NCI-H187 (cell line): ENCODE results near the gene SNCG.
"Not testable (repeated sequence)": the region's sequence is repeated elsewhere in the genome, so short reads cannot be mapped to it uniquely, and the experiment has no call there.

ENCODE experiments used
- DNase-seq, 2 experiments: peaks; one replicate each; lab custom pipeline; 2025; lab: John Stamatoyannopoulos, UW

The SNCG gene

DNA sequence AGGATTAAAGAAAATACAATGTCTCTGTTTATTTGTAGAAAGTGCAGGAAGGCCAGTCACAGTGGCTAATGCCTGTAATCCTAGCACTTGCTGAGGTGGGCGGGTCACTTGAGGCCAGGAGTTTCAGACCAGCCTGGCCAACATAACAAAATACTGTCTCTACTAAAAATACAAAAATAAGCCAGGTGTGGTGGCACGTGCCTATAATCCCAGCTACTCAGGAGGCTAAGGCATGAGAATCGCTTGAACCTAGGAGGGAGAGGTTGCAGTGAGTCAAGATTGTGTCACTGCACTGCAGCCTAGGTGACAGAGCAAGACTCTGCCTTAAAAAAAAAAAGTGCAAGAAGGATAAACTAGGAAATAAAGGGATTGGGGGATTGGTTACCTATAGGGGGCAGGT lies 20.1 kb downstream of the SNCG start:
- DNase-seq = not testable (repeated sequence)

- DNase-seq = no peak
Observed at GRCh38 chr10:86979296-86979818, 21.0 kb downstream of the SNCG start.

DNA sequence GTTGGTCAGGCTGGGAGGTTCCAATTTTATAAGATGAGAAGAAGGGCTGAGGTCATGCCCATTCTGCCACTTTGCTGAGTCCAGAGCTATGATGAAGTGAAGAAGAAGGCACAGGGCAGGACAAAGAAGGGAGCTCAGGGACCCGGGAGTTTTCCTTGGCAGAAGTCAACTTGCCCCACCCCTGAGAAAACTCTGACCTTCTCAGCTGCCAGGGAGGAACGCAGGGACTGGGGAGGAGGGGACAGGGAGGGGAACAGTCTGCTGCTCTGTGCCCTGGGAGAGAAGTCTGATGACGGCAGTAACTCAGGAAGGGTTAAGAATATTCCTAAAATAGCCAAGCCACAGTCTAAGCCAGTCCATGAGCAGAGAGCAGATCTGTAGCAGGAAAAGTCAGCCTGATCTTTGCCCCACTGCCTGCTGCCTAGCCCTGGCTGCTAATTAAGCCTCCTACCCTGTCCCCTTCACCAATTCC lies 21.6 kb downstream of the SNCG start:
- no peak for DNase-seq

DNA sequence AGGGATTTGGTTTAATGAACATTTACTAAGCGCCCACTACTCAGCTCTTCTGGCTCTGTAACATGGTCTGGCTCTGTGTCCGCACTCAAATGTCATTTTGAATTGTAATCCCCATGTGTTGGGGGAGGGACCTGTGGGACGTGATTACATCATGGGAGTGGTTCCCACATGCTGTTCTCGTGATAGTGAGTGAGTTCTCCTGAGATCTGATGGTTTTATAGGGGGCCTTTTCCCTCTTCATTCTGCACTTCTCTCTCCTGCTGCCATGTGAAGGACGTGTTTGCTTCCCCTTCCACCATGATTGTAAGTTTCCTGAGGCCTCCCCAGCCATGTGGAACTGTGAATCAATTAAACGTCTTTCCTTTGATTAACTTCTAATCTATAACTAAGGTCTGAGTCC lies 22.6 kb downstream of the SNCG start:
- DNase-seq = not testable (repeated sequence)

DNA sequence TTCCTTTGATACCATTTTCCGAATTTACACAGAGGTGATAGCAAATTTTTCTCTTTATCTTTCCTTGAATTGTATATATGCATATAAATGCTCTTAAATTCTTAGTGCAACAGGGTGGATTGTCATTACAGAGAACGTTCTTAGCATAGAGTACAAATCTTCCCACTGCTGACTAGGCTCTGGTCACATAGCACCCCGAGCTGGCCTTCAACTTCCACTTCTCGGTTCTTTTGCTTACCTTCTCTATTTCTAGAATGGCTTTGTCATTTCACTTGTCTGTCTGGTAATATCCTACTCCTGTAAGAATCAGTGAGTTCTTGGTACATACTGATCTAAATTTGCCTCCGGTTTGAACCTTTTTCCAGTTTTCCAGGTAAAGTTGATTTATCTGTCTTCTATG lies 23.3 kb downstream of the SNCG start:
- no peak for DNase-seq

GRCh38 chr10:86984498-86984897 lies 26.1 kb downstream of the SNCG start:
- not testable (repeated sequence) for DNase-seq

DNA sequence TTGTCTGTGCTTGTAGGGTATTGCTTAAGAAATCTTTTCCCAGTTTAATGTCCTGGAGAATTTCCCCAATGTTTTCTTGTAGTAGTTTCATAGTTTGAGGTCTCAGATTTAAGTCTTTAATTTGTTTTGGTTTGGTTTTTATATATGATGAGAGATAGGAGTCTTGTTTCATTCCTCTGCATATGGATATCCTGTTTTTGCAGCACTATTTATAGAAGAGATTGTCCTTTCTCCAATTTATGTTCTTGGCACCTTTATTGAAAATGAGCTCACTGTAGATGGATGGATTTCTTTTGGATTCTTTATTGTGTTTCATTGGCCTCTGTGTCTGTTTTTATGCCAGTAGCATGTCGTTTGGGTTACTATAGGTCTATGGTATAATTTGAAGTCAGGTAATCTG lies 30.1 kb downstream of the SNCG start:
- no peak for DNase-seq

- DNase-seq = not testable (repeated sequence)
Observed at GRCh38 chr10:86991362-86991761, 33.0 kb downstream of the SNCG start.

DNA sequence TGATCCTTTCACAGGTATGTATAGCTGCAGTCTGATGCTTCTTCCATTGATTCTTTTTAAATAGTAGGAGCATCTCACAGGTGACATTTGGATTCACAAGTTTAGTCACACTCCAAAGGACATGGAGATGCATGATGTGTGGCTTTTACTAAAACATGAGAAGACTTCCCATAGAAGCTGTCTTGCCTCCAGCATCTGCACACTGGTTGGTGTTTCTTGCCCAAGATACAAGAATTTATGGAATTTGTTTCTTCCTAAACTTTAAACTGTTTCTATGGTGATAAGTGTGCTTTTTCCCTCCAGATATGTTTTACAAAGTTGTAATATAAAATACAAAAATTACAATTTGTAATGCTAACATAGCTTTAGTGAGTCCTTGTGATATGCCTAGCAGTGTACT lies 34.1 kb downstream of the SNCG start:
- DNase-seq = no peak

DNA sequence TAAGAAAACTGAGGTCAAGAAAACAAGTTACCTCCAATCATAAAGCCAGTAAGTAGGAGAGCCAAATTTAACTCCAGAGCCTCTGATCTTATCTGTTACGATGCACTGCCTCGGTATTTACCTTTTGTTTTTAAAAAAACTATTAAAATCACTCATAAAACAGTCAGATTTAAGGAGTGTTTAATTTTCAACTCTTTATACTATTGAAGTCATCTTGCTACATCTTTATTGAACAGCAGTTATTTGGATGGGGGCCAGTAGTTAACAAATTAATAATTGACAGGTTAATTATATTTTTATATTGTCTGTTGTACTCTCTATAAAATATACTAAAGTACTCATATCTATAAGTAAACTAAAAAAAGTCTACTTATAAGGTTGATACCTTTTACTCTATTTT lies 34.5 kb downstream of the SNCG start:
- DNase-seq = no peak

DNA sequence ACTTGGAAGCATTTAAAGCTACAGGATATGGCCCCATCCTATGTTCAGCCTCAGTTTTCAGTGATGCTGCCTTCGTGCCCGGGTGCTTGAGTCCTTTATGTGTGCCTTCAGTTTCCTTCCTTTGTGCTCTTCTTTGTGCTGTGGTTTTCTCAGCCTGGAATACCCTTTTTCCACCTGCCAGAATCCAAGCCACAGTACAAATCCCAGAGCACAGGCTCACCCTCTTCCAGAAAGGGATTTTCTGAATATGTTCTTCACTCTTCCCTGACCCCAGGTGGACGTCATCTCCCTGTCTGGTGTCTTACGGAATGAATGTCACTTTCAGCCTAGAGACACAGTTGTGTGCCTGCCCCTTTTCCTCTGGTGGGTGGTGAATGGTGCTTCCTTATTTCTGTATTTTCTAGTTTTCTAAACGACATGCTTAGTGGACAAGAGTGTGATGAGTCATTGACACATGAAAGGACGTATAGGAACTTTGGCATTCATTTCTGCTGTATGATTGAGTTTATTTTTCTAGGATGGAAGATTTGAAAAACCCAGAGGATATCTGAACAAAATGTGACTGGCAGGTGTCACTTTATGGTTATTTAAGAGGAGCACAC lies 41.5 kb downstream of the SNCG start:
- DNase-seq = not testable (repeated sequence)

DNA sequence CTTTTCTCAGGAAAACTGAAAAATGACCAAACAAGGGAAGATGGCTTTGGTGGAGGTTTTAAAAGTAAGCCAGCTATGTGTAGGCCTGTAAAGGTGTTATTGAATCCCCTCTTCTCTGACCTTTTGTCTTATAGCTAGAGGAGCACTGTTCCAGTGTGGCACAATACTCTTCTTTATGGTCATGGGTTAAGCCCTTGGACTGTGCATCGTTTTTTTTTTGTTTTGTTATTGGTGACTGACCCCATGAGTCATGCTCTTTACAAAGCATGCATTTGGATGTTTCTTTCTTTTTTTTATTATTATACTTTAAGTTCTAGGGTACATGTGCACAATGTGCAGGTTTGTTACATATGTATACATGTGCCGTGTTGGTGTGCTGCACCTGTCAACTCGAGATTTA lies 42.1 kb downstream of the SNCG start:
- DNase-seq = no peak

- DNase-seq = not testable (repeated sequence)
Observed at GRCh38 chr10:87007124-87007523, 48.7 kb downstream of the SNCG start.

GRCh38 chr10:87007674-87008073 lies 49.3 kb downstream of the SNCG start:
- DNase-seq = not testable (repeated sequence)

DNA sequence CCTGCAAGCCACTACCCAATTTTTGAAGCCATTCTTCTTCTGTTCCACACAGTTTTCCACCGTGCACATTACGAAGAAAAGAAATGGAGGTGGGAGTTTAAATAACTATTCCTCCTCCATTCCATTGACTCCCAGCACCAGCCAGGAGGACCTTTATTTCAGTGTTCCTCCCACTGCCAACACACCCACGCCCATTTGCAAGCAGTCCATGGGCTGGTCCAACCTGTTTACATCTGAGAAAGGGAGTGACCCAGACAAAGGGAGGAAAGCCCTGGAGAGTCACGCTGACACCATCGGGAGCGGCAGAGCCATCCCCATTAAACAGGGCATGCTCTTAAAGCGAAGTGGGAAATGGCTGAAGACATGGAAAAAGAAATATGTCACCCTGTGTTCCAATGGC lies 49.9 kb downstream of the SNCG start:
- not testable (repeated sequence) for DNase-seq

DNA sequence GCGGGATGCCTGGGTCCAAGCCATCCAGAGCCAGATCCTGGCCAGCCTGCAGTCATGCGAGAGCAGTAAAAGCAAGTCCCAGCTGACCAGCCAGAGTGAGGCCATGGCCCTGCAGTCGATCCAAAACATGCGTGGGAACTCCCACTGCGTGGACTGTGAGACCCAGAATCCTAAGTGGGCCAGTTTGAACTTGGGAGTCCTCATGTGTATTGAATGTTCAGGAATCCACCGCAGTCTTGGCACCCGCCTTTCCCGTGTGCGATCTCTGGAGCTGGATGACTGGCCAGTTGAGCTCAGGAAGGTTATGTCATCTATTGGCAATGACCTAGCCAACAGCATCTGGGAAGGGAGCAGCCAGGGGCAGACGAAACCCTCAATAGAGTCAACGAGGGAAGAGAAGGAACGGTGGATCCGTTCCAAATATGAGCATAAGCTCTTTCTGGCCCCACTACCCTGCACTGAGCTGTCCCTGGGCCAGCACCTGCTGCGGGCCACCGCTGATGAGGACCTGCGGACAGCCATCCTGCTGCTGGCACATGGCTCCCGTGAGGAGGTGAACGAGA lies 50.8 kb downstream of the SNCG start:
- not testable (repeated sequence) for DNase-seq
